GM12891 (cell line): ENCODE data around the gene PTGES3.
A peak's percentile ranks its signal among the peaks of the same experiment; 100 is the strongest.

Experiments used
- DNase-seq: peaks from one replicate; pipeline ENCODE4 v3.0.0; 2011; ENCODE audit warnings: low spot score; ENCODE audit not compliant: insufficient read length
- FAIRE-seq: peaks from 2 replicates; lab custom pipeline; 2011; peaks lifted over from hg19 to GRCh38; lab: Jason Lieb, UNC
- PAX5 ChIP-seq: IDR thresholded peaks from 2 replicates; pipeline ENCODE4 v1.6.1; 2011; ENCODE audit warnings: low read length, moderate library complexity, mild to moderate bottlenecking; ENCODE audit not compliant: insufficient read depth, severe bottlenecking
- POLR2A ChIP-seq: IDR thresholded peaks from 2 replicates; pipeline ENCODE4 v1.6.1; 2011; ENCODE audit warnings: low read depth, low read length, control low read depth
- POLR2AphosphoS5 ChIP-seq: IDR thresholded peaks from 2 replicates; pipeline ENCODE4 v1.6.1; 2011; ENCODE audit warnings: low read depth, low read length, control low read depth
- POU2F2 ChIP-seq: IDR thresholded peaks from 2 replicates; pipeline ENCODE4 v1.6.1; 2011; ENCODE audit warnings: low read depth, mild to moderate bottlenecking, control low read depth, low read length, moderate library complexity
- SPI1 ChIP-seq: IDR thresholded peaks from 2 replicates; pipeline ENCODE4 v1.6.1; 2011; ENCODE audit warnings: low read depth, low read length, control low read depth
- TAF1 ChIP-seq: IDR thresholded peaks from 2 replicates; pipeline ENCODE4 v1.6.1; 2011; ENCODE audit warnings: low read depth, low read length, control low read depth

PTGES3 gene

GRCh38 chr12:56630180-56630632 is 57.9 kb downstream of the PTGES3 start, which contains the start of gene BAZ2A:
Gene BAZ2A, minus strand, starts transcription at chr12:56630326. Its CDS starts 12,796 bp downstream, at chr12:56617530.
- FAIRE-seq, result peak; percentile 75
- TF ChIP-seq POU2F2 (peak; percentile 89), TAF1 (peak; percentile 57; the same call in 1 of the 2 replicates), SPI1 (no peak)
- DNase-seq, result peak; percentile 91

DNA sequence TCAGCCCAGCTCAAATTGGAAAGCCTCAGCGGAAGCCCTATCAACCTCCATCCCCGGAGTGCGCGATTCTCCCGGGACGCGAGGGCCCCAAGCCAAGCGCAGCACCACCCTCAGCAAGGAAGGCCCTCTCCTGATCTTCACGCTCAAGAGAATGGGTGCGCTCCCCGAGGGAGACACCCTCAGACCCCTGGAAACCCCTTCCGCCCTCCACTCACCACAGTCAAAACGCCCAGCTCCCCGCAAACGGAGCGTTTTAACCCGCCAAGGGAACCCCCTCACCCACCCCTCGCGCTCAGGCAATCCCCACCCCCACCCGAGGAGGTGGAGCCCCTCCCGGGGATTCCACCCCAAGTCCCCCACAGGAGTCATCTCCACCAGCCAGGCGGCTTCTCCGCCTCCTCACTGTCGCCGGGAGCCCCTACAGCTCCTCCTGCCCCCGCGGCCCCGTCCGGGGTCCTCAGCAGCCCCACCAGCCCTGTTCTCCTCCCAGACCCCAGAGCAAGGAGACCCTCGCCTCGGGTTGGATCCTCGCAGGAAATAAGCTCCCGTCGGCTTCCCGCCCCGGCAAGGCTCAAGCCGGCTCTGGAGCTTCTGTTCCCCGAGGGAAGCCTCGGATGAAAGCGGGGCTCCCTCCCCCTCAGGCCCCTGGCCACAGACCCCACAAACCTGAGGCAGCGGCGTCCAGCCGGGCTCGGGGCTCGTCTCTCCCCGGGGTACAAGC is 58.5 kb downstream of the PTGES3 start:
- DNase-seq (no peak), FAIRE-seq (no peak)
- TF ChIP-seq POU2F2 (no peak), POLR2A (0 out of 2 replicates have a peak, but pooled peaks have one; percentile 34)

- DNase-seq (no peak), FAIRE-seq (peak; percentile 54)
- TF ChIP-seq POLR2AphosphoS5 (no peak), PAX5 (no peak), SPI1 (peak; percentile 12; the same call in 1 of the 2 replicates), POLR2A (0 out of 2 replicates have a peak, but pooled peaks have one; percentile 19), TAF1 (no peak; the same call in 1 of the 2 replicates), POU2F2 (0 out of 2 replicates have a peak, but pooled peaks have one; percentile 23)
Observed at GRCh38 chr12:56628671-56629458, 59.2 kb downstream of the PTGES3 start.

GRCh38 chr12:56626701-56627100 is 61.4 kb downstream of the PTGES3 start:
- TF ChIP-seq POU2F2 (no peak), PAX5 (no peak), POLR2A (no peak), TAF1 (no peak), POLR2AphosphoS5 (no peak), SPI1 (no peak)
- DNase-seq (no peak), FAIRE-seq (no peak)

GRCh38 chr12:56622535-56622934 is 65.5 kb downstream of the PTGES3 start:
- DNase-seq, result no peak
- FAIRE-seq, result no peak
- no peak for TF ChIP-seq TAF1
- TF ChIP-seq POLR2A, result no peak
- TF ChIP-seq SPI1, result no peak
- TF ChIP-seq POLR2AphosphoS5, result no peak
- TF ChIP-seq POU2F2, result no peak
- TF ChIP-seq PAX5, result no peak

DNA sequence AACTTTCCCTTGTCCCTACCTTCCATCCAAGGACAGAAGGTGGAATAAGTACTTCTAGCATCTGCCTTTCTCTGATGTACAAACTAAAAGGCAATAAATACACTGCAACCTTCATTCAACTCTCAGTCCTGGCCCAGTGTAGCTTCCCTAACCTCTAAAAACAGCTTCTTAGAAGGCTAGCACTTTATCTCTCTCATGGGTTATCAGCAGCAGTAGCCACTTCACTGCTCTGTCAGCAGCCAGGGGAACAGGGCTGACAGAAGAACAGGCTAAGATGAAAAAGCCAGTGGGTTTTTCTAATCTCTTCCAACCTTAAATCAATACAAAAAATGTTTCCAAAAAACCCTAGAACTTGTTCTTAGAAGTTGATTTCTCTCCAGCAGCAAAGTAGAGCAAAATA is 71.2 kb downstream of the PTGES3 start:
- no peak for DNase-seq
- FAIRE-seq, result no peak
- TF ChIP-seq PAX5, result no peak
- no peak for TF ChIP-seq POLR2A
- no peak for TF ChIP-seq SPI1
- TF ChIP-seq POU2F2, result no peak
- TF ChIP-seq POLR2AphosphoS5, result no peak
- no peak for TF ChIP-seq TAF1

DNA sequence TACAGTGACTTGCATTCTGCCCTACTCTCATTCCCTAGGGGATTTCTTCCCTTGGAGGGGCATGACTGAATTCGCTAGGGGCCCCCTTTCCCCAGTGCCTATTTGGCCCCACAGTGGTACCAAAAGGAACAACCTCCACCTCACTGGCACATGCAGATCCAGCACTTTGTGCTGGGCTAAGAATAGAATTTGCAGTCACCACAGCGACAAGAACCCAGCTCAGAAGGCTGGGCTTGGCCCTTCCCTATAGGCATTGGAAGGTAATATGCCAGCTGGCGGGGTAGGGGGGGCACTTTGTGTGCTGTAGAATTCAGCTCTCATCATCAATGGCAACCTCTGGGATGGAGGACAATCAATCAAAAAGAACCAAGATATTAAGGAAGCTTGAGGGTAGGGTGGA is 71.8 kb downstream of the PTGES3 start:
- no peak for FAIRE-seq
- no peak for DNase-seq
- TF ChIP-seq SPI1, result no peak

DNA sequence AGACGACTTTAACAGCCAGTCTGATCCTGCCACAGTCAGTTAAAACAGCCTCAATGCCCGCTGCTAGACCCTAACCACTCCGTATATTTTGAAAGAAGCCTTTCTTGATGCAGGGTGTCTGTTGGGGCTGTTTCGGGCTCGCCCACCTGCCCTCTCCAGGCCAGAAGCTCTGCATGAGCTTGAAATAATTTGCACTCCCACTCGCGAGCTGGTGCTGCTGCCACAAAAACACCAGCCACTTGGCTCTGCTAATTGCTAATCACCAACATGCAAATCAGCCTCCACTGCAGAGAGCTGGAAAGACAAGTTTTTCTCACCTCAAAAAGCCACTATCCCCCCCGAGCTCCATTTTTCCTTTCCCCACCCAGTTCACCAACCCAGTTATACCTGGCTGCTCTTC is 73.5 kb downstream of the PTGES3 start:
- DNase-seq (no peak), FAIRE-seq (no peak)
- TF ChIP-seq POU2F2 (no peak), PAX5 (no peak), POLR2AphosphoS5 (no peak), POLR2A (no peak), SPI1 (no peak), TAF1 (no peak)
